GM21737 (cell line): ENCODE results near the gene ZBTB44.

ENCODE experiments used
- ATAC-seq: cut with Tn5 transposase; IDR thresholded peaks from one replicate; pipeline ENCODE4 v1.9.1; 2021; ENCODE audit warnings: mild to moderate bottlenecking, moderate library complexity; ENCODE audit not compliant: unreplicated experiment

ZBTB44 gene

GRCh38 chr11:130179396-130180306 lies 135.1 kb downstream of the ZBTB44 start:
- no peak for ATAC-seq

GRCh38 chr11:130178441-130179339 lies 136.0 kb downstream of the ZBTB44 start:
- ATAC-seq, result no peak

GRCh38 chr11:130177782-130178181 lies 136.9 kb downstream of the ZBTB44 start:
- no peak for ATAC-seq
